Measurements from ENCODE around the gene ADNP.

Gene ADNP

DNA sequence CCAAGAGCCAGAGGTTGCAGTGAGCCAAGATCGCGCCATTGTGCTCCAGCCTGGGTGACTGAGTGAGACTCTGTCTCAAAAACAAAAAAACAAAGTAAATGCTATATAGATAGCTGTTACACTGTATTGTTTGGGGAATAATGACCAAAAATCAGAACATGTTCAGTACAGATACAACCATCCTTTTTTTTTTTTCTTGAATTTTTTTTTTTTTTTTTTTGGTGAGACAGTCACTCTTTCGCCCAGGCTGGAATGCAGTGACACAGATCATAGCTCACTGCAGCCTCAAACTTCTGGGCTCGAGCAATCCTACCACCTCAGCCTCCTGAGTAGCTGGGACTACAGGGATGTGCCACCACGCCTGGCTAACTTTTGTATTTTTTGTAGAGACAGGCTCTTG is 72.7 kb downstream of the ADNP start:
- Histone ChIP-seq H3K9ac (no peak overlapping the region), H3K4me1 (peaks cover 0 to 52% (median 31%) of the 10 kb centered on the region in 10 experiments; a peak in 16 of 20 replicates), H3K4me2 (peak overlapping the region in 8 of 11 experiments; percentile 39 to 86 (median 70); a peak in 14 of 22 replicates), H3K4me3 (no peak overlapping the region), H4K20me1 (peaks cover 0 to 39% (median 0%) of the 10 kb centered on the region in 11 experiments; a peak in 9 of 22 replicates), H3K27me3 (no peaks in the 10 kb centered on the region), H3K9me3 (replicated peaks in 1 of 11) (no peaks in the 10 kb centered on the region), H3K36me3 (peaks cover 0 to 52% (median 27%) of the 10 kb centered on the region in 11 experiments; a peak in 13 of 22 replicates), H3K27ac (no peak overlapping the region)
- no peak for TF ChIP-seq Cebpa-rat (IDR thresholded peaks at IDR 0.05)

DNA sequence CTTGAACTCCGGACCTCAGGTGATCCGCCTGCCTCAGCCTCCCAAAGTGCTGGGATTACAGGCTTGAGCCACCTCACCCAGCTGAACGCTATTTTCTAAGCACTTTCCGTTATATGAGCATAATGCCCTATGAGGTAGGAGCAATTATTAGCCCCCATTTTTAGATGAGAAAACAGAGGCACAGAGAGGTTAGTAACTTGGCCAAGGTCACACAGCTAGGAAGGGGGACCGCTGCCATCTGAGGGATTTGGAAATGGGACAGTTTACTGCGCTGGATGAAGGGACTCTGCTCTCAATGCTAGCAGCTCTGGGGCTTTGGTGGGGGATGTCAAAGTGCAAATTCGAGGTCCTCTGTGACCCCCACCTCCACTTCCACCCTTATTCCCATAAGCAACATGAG is 73.9 kb downstream of the ADNP start:
- H3K9me3 ChIP-seq (replicated peaks in 1 of 11) = no peaks in the 10 kb centered on the region
- H3K4me2 ChIP-seq = no peak overlapping the region
- peaks cover 0 to 39% (median 0%) of the 10 kb centered on the region in 11 experiments; a peak in 9 of 22 replicates for H4K20me1 ChIP-seq
- no peak overlapping the region for H3K27ac ChIP-seq
- peaks cover 0 to 59% (median 29%) of the 10 kb centered on the region in 11 experiments; a peak in 15 of 22 replicates for H3K36me3 ChIP-seq
- no peaks in the 10 kb centered on the region for H3K27me3 ChIP-seq
- no peak overlapping the region for H3K4me3 ChIP-seq
- peaks cover 0 to 52% (median 33%) of the 10 kb centered on the region in 10 experiments; a peak in 16 of 20 replicates for H3K4me1 ChIP-seq
- no peak for TF ChIP-seq Cebpa-rat (IDR thresholded peaks at IDR 0.05)
- H3K9ac ChIP-seq = no peak overlapping the region

DNA sequence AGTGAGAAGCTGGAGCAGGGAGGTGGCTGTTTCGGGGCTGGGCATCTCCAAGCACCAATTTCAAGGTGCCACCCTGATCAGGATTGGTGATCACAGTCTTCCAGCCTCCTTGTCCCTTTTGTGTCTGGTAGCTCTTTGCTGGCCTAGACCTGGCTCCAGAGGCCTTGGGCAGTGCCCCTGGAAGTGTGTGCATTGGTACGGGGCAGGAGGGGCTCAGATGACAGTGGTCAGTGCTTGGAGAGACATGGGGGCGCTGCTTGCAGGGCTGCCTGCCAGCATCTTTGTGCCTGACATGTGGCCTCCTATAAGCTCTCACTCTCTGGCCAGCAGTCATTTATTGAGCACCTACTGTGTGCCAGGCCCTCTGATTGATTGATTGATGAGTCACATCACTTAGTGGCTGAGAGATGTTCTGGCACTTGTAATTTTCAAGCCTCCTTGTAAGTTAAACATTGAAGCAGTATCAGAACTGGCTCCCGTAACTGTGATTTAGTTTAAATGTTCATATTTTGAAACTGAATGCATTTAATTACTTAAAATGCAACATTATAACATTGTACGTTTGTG is 74.7 kb downstream of the ADNP start:
- TF ChIP-seq Cebpa-rat (IDR thresholded peaks at IDR 0.05) = no peak
- Histone ChIP-seq H3K4me1 (peaks cover 0 to 60% (median 40%) of the 10 kb centered on the region in 10 experiments; a peak in 17 of 20 replicates), H3K27ac (no peak overlapping the region), H3K9ac (no peak overlapping the region), H4K20me1 (peaks cover 0 to 39% (median 0%) of the 10 kb centered on the region in 11 experiments; a peak in 9 of 22 replicates), H3K4me3 (no peak overlapping the region), H3K36me3 (peaks cover 0 to 61% (median 36%) of the 10 kb centered on the region in 11 experiments; a peak in 15 of 22 replicates), H3K4me2 (no peak overlapping the region), H3K27me3 (no peaks in the 10 kb centered on the region), H3K9me3 (replicated peaks in 1 of 11) (no peaks in the 10 kb centered on the region)

DNA sequence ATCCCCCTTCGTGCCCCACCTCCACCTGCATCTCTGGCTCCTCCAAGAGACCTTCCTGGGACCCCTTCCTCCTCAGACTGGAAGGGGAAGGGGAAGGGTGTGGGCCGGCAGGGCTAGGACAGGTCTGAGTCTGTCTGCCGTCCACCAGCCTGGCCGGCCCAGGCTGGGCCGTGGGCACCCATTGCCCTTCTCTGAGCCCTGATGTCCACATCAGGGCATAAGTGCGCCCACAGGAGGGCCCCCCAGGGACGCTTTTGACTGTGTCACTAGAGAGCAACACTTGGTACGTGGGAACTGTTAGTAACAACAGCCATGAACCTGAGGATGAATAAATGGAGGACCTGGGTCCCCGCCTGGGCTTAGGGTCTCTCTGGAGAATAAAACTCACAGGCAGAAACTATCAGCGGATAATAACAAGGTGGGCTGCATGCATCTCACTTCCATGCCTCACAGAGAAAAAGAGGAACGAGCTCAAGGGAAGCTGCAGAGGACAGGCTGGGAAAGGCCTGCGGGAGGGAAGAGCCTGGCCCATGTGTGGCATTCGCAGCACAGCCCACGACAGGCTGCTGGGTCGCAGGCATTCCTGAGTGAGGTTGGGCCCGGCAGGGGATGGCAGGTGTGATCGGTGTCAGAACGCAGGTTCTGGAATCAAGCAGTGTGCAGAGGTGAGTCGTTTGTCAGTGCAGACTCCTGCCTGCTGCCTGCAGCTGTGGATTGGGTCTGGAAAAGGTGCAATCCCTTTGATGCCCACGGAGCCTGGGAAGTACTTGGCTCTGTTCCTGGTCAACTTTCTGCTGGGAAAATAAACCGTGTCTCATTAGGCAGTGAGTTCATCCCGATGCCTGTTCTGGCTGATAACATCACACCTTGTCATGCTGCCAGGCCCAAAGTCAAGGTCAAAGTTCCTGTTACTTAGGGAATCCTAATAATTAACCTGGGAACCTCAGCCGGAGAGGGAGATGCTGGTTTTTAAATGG is 75.5 kb downstream of the ADNP start:
- H3K4me1 ChIP-seq = peaks cover 7 to 63% (median 46%) of the 10 kb centered on the region in 10 experiments; a peak in 19 of 20 replicates
- no peak overlapping the region for H3K4me3 ChIP-seq
- H4K20me1 ChIP-seq = peaks cover 0 to 32% (median 0%) of the 10 kb centered on the region in 11 experiments; a peak in 9 of 22 replicates
- no peaks in the 10 kb centered on the region for H3K27me3 ChIP-seq
- peaks cover 0 to 66% (median 39%) of the 10 kb centered on the region in 11 experiments; a peak in 15 of 22 replicates for H3K36me3 ChIP-seq
- H3K9me3 ChIP-seq (replicated peaks in 1 of 11) = no peaks in the 10 kb centered on the region
- H3K9ac ChIP-seq = no peak overlapping the region; a peak in 1 of 22 replicates
- no peak for TF ChIP-seq Cebpa-rat (IDR thresholded peaks at IDR 0.05)
- H3K4me2 ChIP-seq = no peak overlapping the region
- no peak overlapping the region for H3K27ac ChIP-seq

DNA sequence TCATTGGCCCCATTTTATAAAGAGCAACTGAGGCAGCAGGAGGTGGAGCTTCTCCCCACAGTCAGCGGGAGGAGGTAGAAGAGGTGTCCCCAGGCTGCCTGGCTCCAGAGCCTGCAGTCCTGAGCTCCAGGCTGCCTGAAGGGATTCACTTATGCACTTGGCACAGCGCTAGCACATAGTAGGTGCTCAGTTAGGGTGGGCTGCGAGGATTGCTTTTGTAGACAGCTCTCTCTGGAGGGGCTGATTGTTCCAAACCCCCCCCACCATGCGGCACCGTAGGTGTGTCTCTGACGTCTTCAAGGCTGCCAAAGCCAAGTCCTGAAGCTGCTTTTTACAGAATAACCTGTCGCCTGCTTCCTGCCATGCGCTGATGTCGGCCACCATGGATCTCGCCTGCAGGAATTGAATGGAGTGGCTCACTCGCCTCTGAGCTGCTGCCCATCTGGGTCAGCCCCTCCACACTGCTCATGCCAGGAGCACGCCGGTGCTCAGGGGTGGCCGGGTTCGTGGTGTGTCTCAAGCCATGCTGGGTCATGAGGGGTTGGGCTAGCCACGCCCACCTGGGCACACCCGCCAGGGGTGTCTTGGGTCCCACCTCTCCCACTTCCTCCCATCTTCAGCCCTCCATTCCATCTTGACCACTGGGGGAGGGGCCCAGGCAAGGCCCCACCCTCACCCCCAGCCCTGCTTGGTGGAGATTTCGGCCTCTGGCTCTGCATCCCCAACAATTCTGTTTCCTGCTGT is 76.6 kb downstream of the ADNP start:
- peaks cover 0 to 61% (median 43%) of the 10 kb centered on the region in 11 experiments; a peak in 15 of 22 replicates for H3K36me3 ChIP-seq

DNA sequence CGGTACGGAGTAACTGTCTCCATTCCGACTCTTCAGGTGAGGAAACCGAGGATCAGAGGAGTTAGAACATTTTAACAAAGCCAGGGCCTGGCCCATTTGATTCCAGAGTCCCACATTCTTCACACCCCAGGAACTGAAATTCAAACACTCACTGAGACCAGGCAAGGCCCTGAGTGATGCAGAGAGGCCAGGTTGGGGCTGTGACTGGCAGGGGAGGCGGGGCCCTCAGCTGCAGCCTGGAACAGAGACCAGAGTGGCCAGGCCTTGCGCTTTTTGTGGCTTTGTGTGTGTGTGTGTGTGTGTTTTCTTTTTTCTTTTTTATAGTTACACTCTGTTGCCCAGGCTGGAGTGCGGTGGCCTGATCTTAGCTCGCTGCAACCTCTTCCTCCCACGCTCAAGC is 79.2 kb downstream of the ADNP start:
- TF ChIP-seq Cebpa-rat (IDR thresholded peaks at IDR 0.05) = no peak
- Histone ChIP-seq H3K27me3 (no peaks in the 10 kb centered on the region), H3K4me1 (peaks cover 28 to 68% (median 58%) of the 10 kb centered on the region in 10 experiments), H3K36me3 (peaks cover 0 to 65% (median 48%) of the 10 kb centered on the region in 11 experiments; a peak in 15 of 22 replicates), H4K20me1 (peaks cover 0 to 26% (median 0%) of the 10 kb centered on the region in 11 experiments; a peak in 7 of 22 replicates), H3K9me3 (replicated peaks in 1 of 11) (no peaks in the 10 kb centered on the region), H3K27ac (peak overlapping the region in 4 of 11 experiments; percentile 13 to 48 (median 24); a peak in 4 of 22 replicates), H3K4me2 (peak overlapping the region in 4 of 11 experiments; percentile 25 to 46 (median 34); a peak in 4 of 22 replicates), H3K9ac (0 out of 22 replicates have a peak overlapping the region, but pooled peaks of 1 of the 11 experiments have one; percentile 57), H3K4me3 (no peak overlapping the region)

More for the DNA sequence above, 76.6 kb downstream of the ADNP start:
- no peaks in the 10 kb centered on the region for H3K27me3 ChIP-seq
- no peaks in the 10 kb centered on the region for H3K9me3 ChIP-seq (replicated peaks in 1 of 11)
- peaks cover 0 to 21% (median 0%) of the 10 kb centered on the region in 11 experiments; a peak in 9 of 22 replicates for H4K20me1 ChIP-seq
- no peak overlapping the region for H3K9ac ChIP-seq
- TF ChIP-seq Cebpa-rat (IDR thresholded peaks at IDR 0.05) = no peak
- no peak overlapping the region for H3K4me3 ChIP-seq
- H3K4me2 ChIP-seq = no peak overlapping the region
- H3K27ac ChIP-seq = no peak overlapping the region
- H3K4me1 ChIP-seq = peaks cover 12 to 63% (median 47%) of the 10 kb centered on the region in 10 experiments

DNA sequence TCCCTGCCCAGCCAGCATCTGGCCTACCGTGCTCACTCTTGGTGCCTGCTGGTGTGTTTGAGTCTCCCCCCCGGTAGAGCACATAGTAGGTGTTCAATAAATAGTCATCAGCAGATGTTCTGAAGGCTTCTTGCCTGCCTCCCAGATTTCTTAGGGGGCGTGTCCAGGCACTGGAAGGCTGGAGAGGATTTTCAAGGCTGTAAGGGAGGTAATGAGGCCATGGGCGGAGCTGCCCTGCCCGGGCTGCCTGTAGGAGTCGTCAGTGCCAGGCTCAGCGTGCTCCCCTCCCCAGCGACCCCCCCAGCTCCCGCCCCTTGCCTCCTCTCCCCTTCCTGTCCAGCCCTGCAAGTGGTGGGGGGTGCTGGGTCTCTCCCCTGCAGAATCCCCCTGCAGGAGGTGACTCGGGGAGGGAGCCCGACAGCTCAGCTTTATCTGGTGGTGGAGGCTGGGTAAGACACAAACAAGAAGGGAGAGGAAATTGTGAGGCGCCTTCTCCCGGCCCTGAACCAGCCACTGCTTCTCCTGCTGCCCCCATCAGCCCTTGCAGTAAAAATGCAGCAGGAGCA is 80.4 kb downstream of the ADNP start:
- TF ChIP-seq Cebpa-rat (IDR thresholded peaks at IDR 0.05) = no peak
- peak overlapping the region; percentile 6 to 81 (median 29); a peak in 13 of 22 replicates for H3K4me2 ChIP-seq
- peaks cover 0 to 65% (median 50%) of the 10 kb centered on the region in 11 experiments; a peak in 15 of 22 replicates for H3K36me3 ChIP-seq
- no peaks in the 10 kb centered on the region for H3K27me3 ChIP-seq
- H4K20me1 ChIP-seq = peaks cover 0 to 26% (median 0%) of the 10 kb centered on the region in 11 experiments; a peak in 7 of 22 replicates
- H3K9me3 ChIP-seq (replicated peaks in 1 of 11) = no peaks in the 10 kb centered on the region
- H3K4me3 ChIP-seq = no peak overlapping the region
- peaks cover 28 to 68% (median 59%) of the 10 kb centered on the region in 10 experiments for H3K4me1 ChIP-seq
- H3K9ac ChIP-seq = peak overlapping the region in 6 of 11 experiments; percentile 4 to 57 (median 16); a peak in 2 of 22 replicates
- H3K27ac ChIP-seq = peak overlapping the region in 3 of 11 experiments; percentile 17 to 48 (median 32); a peak in 3 of 22 replicates

Data from BLaER1 treated with 17β-estradiol and CSF1 and Interleukin-3, amounts not matched to agents 10 nM and 100 nM (cell line).